K562 (cell line): ENCODE data around the gene HBQ1. TPM values are rescaled to one million over a fixed set of nuclear protein-coding genes. Genes with fewer than 3 reads are reported as not detected.

ENCODE experiments used
- BCOR ChIP-seq: fragments of 450-650 bp; IDR thresholded peaks from 2 replicates; pipeline ENCODE4 v1.6.1; 2016
- CHCHD3 ChIP-seq: fragments of 250-450 bp; sonication (Bioruptor Pico); IDR thresholded peaks from 2 replicates; pipeline ENCODE4 v2.1.2; 2022; ENCODE audit warnings: mild to moderate bottlenecking
- CREB1 ChIP-seq, 2 experiments: sonication (generic) in 1 of 2; formaldehyde crosslinking in 1 of 2; IDR thresholded peaks; 2 replicates each; pipeline versions ENCODE4 v1.6.1 to v1.8.0; 2012 to 2022; ENCODE audit warnings: inconsistent platforms in 1 of 2, mild to moderate bottlenecking in 1 of 2, missing genetic modification reagents in 1 of 2, moderate library complexity in 1 of 2
- DNMT1 ChIP-seq: fragments of 450-650 bp; IDR thresholded peaks from 2 replicates; pipeline ENCODE4 v1.6.1; 2016; ENCODE audit warnings: antibody characterized with exemption, mild to moderate bottlenecking
- E2F6 ChIP-seq, 2 experiments: IDR thresholded peaks; 2 replicates each; pipeline ENCODE4 v1.6.1; 2011; ENCODE audit warnings: borderline replicate concordance in 1 of 2, control low read depth in 1 of 2, low read depth in 1 of 2, low read length in 1 of 2, mild to moderate bottlenecking in 1 of 2, mixed read lengths in 1 of 2, moderate library complexity in 1 of 2; ENCODE audit not compliant: insufficient read depth in 1 of 2, insufficient read length in 1 of 2, poor library complexity in 1 of 2, severe bottlenecking in 1 of 2; ENCODE audit errors: extremely low read depth in 1 of 2
- EP400 ChIP-seq: fragments of 450-650 bp; IDR thresholded peaks from 2 replicates; pipeline ENCODE4 v1.6.1; 2017; ENCODE audit warnings: antibody characterized with exemption, mild to moderate bottlenecking, moderate library complexity
- FOXM1 ChIP-seq, 2 experiments: fragments of 450-650 bp in 1 of 2; sonication (generic) in 1 of 2; formaldehyde crosslinking in 1 of 2; IDR thresholded peaks; 2 replicates each; pipeline versions ENCODE4 v1.6.1 to v1.9.0; 2017 to 2022; ENCODE audit warnings: low read depth in 2 of 2, mild to moderate bottlenecking in 2 of 2, missing genetic modification reagents in 1 of 2, moderate library complexity in 1 of 2
- JUND ChIP-seq, 2 experiments: IDR thresholded peaks; 2 replicates in 1 of 2; 3 replicates in 1 of 2; pipeline ENCODE4 v1.6.1; 2011; ENCODE audit warnings: borderline replicate concordance in 2 of 2, low read depth in 2 of 2, low read length in 2 of 2, improper control_type of control experiment in 1 of 2, missing biosample characterization in 1 of 2, missing genetic modification characterization in 1 of 2, missing genetic modification reagents in 1 of 2
- KLF10 ChIP-seq: fragments of 250-450 bp; sonication (Bioruptor Pico); IDR thresholded peaks from 2 replicates; pipeline ENCODE4 v1.6.1; 2021; ENCODE audit warnings: matching md5 sums
- MECOM ChIP-seq: fragments of 250-450 bp; sonication (Bioruptor Pico); IDR thresholded peaks from 2 replicates; pipeline ENCODE4 v1.8.0; 2022; ENCODE audit warnings: inconsistent platforms
- NFE2 ChIP-seq: IDR thresholded peaks from 2 replicates; pipeline ENCODE4 v1.6.1; 2014; ENCODE audit warnings: antibody characterized with exemption, low read depth
- PHF20 ChIP-seq: fragments of 450-650 bp; IDR thresholded peaks from 2 replicates; pipeline ENCODE4 v1.6.1; 2018; ENCODE audit not compliant: partially characterized antibody
- USF1 ChIP-seq: sonication (generic); formaldehyde crosslinking; IDR thresholded peaks from 2 replicates; pipeline ENCODE4 v1.9.0; 2022; ENCODE audit warnings: mild to moderate bottlenecking, missing genetic modification reagents
- XRCC5 ChIP-seq: fragments of 200-400 bp; formaldehyde crosslinking; IDR thresholded peaks from 2 replicates; pipeline ENCODE4 v1.6.1; 2017; ENCODE audit warnings: low read depth, mild to moderate bottlenecking, low read length
- ZNF655 ChIP-seq: fragments of 250-450 bp; sonication (Bioruptor Pico); IDR thresholded peaks from 2 replicates; pipeline ENCODE4 v1.5.0; 2021
- polyA plus RNA-seq, 8 experiments: library from polyadenylated mRNA; depleted of rRNA in 4 of 8; stranded (reverse) in 5 of 8; unstranded in 3 of 8; fragments of >200 nt; fragmentation: Nextera tagmentation in 2 of 8; fragmentation: Illumina TruSeq in 1 of 8; extraction: Ambion mirVana in 2 of 8; extraction: Trizol in 1 of 8; gene quantifications; 2 replicates each; pipeline versions ENCODE4 v1.2.1 to v1.2.3, GENCODE V29; 2011 to 2014; ENCODE audit warnings: inconsistent platforms in 1 of 8, missing spikeins in 1 of 8
- total RNA-seq, 7 experiments: library from RNA; depleted of rRNA in 6 of 7; stranded (reverse); fragments of >200 nt in 6 of 7; fragmentation: Illumina TruSeq in 2 of 7; extraction: Trizol in 2 of 7; gene quantifications; 2 replicates each; pipeline versions ENCODE4 v1.2.1 to v1.2.3, GENCODE V29; 2011 to 2021; ENCODE audit warnings: low replicate concordance in 1 of 7
- TF ChIP-seq, protein P1 (sequence below): fragments of 250-450 bp; sonication (Bioruptor Pico); IDR thresholded peaks from 2 replicates; pipeline ENCODE4 v1.8.0; 2021; ENCODE audit warnings: borderline replicate concordance, mild to moderate bottlenecking, moderate library complexity; ENCODE audit not compliant: poor library complexity, severe bottlenecking

The HBQ1 gene
- total and polyA plus RNA-seq, 9 of the 15 experiments (the other 6 are each of a cell fraction or from before 2014, with no cell fraction given): 2.3 to 190 (median 19.8) TPM

GRCh38 chr16:152141-153128, 27.8 kb upstream of the HBQ1 start, which contains the start of gene HBZ (continued):
- no peak for TF ChIP-seq E2F6 (IDR thresholded peaks at IDR 0.05; ENCODE audit: borderline replicate concordance in 1 of 2, extremely low read depth in 1 of 2, insufficient read depth in 1 of 2, insufficient read length in 1 of 2, low read depth in 1 of 2, low read length in 1 of 2, poor library complexity in 1 of 2, severe bottlenecking in 1 of 2)
- no peak for TF ChIP-seq USF1
- TF ChIP-seq, protein P1, sequence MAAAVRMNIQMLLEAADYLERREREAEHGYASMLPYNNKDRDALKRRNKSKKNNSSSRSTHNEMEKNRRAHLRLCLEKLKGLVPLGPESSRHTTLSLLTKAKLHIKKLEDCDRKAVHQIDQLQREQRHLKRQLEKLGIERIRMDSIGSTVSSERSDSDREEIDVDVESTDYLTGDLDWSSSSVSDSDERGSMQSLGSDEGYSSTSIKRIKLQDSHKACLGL (CRISPR knock-in tag): no peak
- no peak for TF ChIP-seq KLF10 (CRISPR knock-in tag)
- no peak for TF ChIP-seq CHCHD3
- 0 out of 2 replicates have a peak, but pooled peaks have one; percentile 11 for TF ChIP-seq FOXM1 (IDR thresholded peaks at IDR 0.05; ENCODE audit: low read depth)
- TF ChIP-seq FOXM1 (CRISPR knock-in tag; IDR thresholded peaks at IDR 0.05; ENCODE audit: low read depth): no peak
- no peak for TF ChIP-seq DNMT1
- TF ChIP-seq BCOR: no peak
- no peak for TF ChIP-seq ZNF655 (CRISPR knock-in tag)
- TF ChIP-seq XRCC5: no peak
- TF ChIP-seq EP400: no peak
- no peak for TF ChIP-seq JUND (IDR thresholded peaks at IDR 0.05; ENCODE audit: borderline replicate concordance, low read depth, low read length)
- TF ChIP-seq JUND (tag; IDR thresholded peaks at IDR 0.05; ENCODE audit: borderline replicate concordance, low read depth, low read length): no peak
- TF ChIP-seq NFE2: no peak
- TF ChIP-seq CREB1 (IDR thresholded peaks at IDR 0.05): no peak
- no peak for TF ChIP-seq CREB1 (CRISPR knock-in tag; IDR thresholded peaks at IDR 0.05)
- no peak for TF ChIP-seq MECOM
- TF ChIP-seq PHF20: no peak
